Adrenal gland (tissue), 12 donors: ENCODE results near the gene CDK10. TPM values are rescaled to one million over a fixed set of nuclear protein-coding genes. Genes with fewer than 3 reads are reported as not detected.
"Not testable (repeated sequence)": the region's sequence is repeated elsewhere in the genome, so short reads cannot be mapped to it uniquely, and the experiment has no call there.

Experiments used
- DNase-seq, 7 donors: peaks; one replicate each; pipeline ENCODE4 v3.0.0-alpha.2; 2019 to 2020
- H3K27ac ChIP-seq, 5 donors: fragments of 200-600 bp; sonication (generic) in 4 of 5; 1 replicate in 3 of 5; 2 replicates in 2 of 5; pipeline versions ENCODE4 v1.5.1 to v1.8.0; 2016 to 2020; ENCODE audit warnings: mild to moderate bottlenecking in 1 of 5
- H3K27me3 ChIP-seq: fragments of 200-600 bp; 2 replicates; pipeline ENCODE4 v1.8.0; 2021
- H3K36me3 ChIP-seq, 2 donors: fragments of 200-600 bp; replicated peaks in 1 of 2; 1 replicate in 1 of 2; 2 replicates in 1 of 2; pipeline versions ENCODE4 v1.5.1 to v1.8.0; 2018 to 2022
- H3K4me1 ChIP-seq, 2 donors: fragments of 200-600 bp; replicated peaks in 1 of 2; 1 replicate in 1 of 2; 2 replicates in 1 of 2; pipeline versions ENCODE4 v1.5.1 to v1.8.0; 2018 to 2021
- H3K4me3 ChIP-seq, 4 donors: fragments of 200-600 bp; sonication (generic) in 3 of 4; one replicate each; pipeline ENCODE4 v1.5.1; 2016 to 2018
- H3K9me3 ChIP-seq, 3 donors: fragments of 200-600 bp; sonication (generic) in 1 of 3; replicated peaks in 1 of 3; 1 replicate in 2 of 3; 2 replicates in 1 of 3; pipeline versions ENCODE4 v1.5.1 to v1.8.0; 2016 to 2021
- POLR2A ChIP-seq, 2 donors: fragments of 450-650 bp; IDR thresholded peaks; one replicate each; pipeline ENCODE4 v1.6.1; 2017; ENCODE audit warnings: antibody characterized with exemption in 2 of 2, mild to moderate bottlenecking in 2 of 2, moderate library complexity in 1 of 2
- WGBS, 4 donors: extraction: QIAGEN DNeasy Blood & Tissue Kit in 2 of 4; methylation state at CpG; one replicate each; pipeline versions ENCODE4 v1.1.5 to v1.1.7; 2013 to 2017; 5-methylcytosine and 5-hydroxymethylcytosine counted together
- intact Hi-C, 2 donors: fragments of 100-400 bp; cut with DNase I; formaldehyde crosslinking; loops; one replicate each; pipeline versions ENCODE4 v1.14.1 to v1.15.0; 2022 to 2023
- polyA plus RNA-seq, 3 donors: library from polyadenylated mRNA; stranded (reverse); fragments of 200-250 nt in 2 of 3; fragments of 350-450 nt in 1 of 3; fragmentation: Illumina TruSeq in 1 of 3; extraction: RNeasy Lipid Tissue Mini Kit (QIAGEN cat#74804) in 1 of 3; gene quantifications; one replicate each; pipeline ENCODE4 v1.2.3, GENCODE V29; 2013 to 2014
- total RNA-seq, 9 donors: library from RNA; depleted of rRNA in 4 of 9; stranded (reverse); fragments of >200 nt in 4 of 9; fragments of 120-200 nt in 1 of 9; fragmentation: NEBNext Ultra II Directional in 1 of 9; extraction: Animal tissue kit (Norgen Biotek cat#: 25700) in 1 of 9; gene quantifications; one replicate each; pipeline versions ENCODE4 v1.1.0 to v1.2.4, GENCODE V29; 2013 to 2023
- TF ChIP-seq, protein P1 (sequence below), 6 experiments: fragments of 450-650 bp in 4 of 6; fragments of 200-600 bp in 2 of 6; sonication (generic) in 1 of 6; IDR thresholded peaks; 1 replicate in 5 of 6; 2 replicates in 1 of 6; pipeline versions ENCODE4 v1.5.1 to v1.8.0; 2016 to 2021; ENCODE audit warnings: antibody characterized with exemption in 6 of 6, mild to moderate bottlenecking in 2 of 6, moderate library complexity in 1 of 6
- donor health status: healthy with polysubstance abuse.
- donor health status: Bipolar disorder and iron deficiency.
- donor health status: DM: yes; HTN: yes; CAD: no.
- donor health status: DM: no; HTN: no; CAD: no.
- donor health status: DM: no; HTN: no; CAD: no.
- donor health status: DM: yes; HTN: yes; CAD: no.

CDK10 gene
- total and polyA plus RNA-seq, 12 donors = 29.5 to 289 (median 64.5) TPM

DNA sequence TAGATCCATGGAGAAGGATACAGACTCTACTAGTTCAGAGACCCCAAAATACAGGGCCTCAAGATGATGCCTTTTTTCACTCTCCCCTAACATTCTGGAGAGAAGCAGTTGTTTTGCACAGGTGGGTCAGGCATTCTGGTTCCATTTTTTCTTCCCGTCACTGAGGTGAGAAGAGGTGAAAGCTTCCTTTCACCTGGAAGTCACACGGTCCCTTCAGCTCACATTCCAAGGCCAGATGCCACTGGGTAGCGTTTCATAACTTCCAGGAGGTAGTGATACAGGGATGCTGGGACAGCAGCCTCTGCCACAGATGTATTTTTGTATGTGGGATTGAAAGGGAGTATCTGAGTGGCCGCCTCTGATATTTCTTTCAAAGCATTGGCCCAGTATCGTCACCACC lies 1.9 kb downstream of the CDK10 start:
- Histone ChIP-seq H3K4me1 (peaks cover 8 to 10% of the 10 kb centered on the region in 2 donors), H3K36me3 (peaks cover 0 to 37% of the 10 kb centered on the region in 2 donors), H3K9me3 (no peaks in the 10 kb centered on the region), H3K27ac (no peak overlapping the region), H3K4me3 (no peak overlapping the region), H3K27me3 (no peaks in the 10 kb centered on the region)
- DNase-seq = no peak
- no peak for TF ChIP-seq POLR2A (IDR thresholded peaks at IDR 0.05)
- TF ChIP-seq, protein P1, sequence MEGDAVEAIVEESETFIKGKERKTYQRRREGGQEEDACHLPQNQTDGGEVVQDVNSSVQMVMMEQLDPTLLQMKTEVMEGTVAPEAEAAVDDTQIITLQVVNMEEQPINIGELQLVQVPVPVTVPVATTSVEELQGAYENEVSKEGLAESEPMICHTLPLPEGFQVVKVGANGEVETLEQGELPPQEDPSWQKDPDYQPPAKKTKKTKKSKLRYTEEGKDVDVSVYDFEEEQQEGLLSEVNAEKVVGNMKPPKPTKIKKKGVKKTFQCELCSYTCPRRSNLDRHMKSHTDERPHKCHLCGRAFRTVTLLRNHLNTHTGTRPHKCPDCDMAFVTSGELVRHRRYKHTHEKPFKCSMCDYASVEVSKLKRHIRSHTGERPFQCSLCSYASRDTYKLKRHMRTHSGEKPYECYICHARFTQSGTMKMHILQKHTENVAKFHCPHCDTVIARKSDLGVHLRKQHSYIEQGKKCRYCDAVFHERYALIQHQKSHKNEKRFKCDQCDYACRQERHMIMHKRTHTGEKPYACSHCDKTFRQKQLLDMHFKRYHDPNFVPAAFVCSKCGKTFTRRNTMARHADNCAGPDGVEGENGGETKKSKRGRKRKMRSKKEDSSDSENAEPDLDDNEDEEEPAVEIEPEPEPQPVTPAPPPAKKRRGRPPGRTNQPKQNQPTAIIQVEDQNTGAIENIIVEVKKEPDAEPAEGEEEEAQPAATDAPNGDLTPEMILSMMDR (IDR thresholded peaks at IDR 0.05) = no peak
- intact Hi-C loops = no loop called here
- WGBS, 4 donors = 86 to 96% (median 88%) methylated on average over 5 of the region's 5 CpGs

DNA sequence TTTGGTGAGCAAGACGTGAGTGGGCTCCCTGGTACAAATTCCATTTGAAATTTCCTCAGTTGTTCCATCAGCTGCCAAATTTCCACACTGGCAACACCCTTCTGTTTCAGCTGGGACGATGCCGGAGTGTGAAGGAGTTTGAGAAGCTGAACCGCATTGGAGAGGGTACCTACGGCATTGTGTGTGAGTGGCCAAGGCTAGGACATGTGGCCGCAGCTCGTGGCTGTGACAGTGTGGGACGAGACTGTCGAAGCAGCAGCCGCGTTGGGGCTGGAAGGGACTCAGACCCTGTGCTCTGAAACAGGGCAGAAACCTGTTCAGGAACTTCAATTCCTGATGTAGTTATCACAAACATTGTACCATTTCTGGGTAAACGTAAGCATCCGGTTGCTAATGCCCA lies 2.7 kb downstream of the CDK10 start:
- peaks cover 0 to 44% of the 10 kb centered on the region in 2 donors for H3K36me3 ChIP-seq
- intact Hi-C loops = no loop called here
- no peak for TF ChIP-seq POLR2A (IDR thresholded peaks at IDR 0.05)
- TF ChIP-seq, protein P1 (IDR thresholded peaks at IDR 0.05) = no peak
- no peak overlapping the region for H3K27ac ChIP-seq
- no peaks in the 10 kb centered on the region for H3K9me3 ChIP-seq
- no peak overlapping the region for H3K4me3 ChIP-seq
- no peaks in the 10 kb centered on the region for H3K27me3 ChIP-seq
- DNase-seq = no peak
- WGBS, 4 donors = 92 to 97% (median 93%) methylated on average over 11 to 13 of the region's 13 CpGs
- peaks cover 8 to 10% of the 10 kb centered on the region in 2 donors for H3K4me1 ChIP-seq

DNA sequence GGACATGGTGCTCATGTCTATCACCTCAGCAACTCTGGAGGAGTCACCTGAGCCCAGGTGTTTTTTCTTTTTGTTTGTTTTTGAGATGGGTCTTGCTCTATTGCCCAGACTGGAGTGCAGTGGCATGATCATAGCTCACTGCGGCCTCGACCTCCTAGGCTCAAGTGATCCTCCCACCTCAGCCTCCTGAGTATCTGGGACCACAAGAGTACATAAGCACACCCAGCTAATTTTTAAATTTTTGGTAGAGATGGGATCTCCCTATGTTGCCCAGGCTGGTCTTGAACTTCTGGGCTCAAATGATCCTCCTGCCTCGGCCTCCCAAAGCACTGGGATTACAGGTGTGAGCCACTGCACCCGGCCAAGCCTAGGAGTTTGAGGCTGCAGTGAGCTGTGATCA lies 3.1 kb downstream of the CDK10 start:
- H3K4me3 ChIP-seq, H3K9me3 ChIP-seq, DNase-seq, H3K4me1 ChIP-seq, H3K27me3 ChIP-seq, H3K27ac ChIP-seq, intact Hi-C loops: not testable (repeated sequence)
- 78 to 92% (median 90%) methylated on average over 4 of the region's 4 CpGs for WGBS, 4 donors
- peaks cover 0 to 49% of the 10 kb centered on the region in 2 donors for H3K36me3 ChIP-seq

DNA sequence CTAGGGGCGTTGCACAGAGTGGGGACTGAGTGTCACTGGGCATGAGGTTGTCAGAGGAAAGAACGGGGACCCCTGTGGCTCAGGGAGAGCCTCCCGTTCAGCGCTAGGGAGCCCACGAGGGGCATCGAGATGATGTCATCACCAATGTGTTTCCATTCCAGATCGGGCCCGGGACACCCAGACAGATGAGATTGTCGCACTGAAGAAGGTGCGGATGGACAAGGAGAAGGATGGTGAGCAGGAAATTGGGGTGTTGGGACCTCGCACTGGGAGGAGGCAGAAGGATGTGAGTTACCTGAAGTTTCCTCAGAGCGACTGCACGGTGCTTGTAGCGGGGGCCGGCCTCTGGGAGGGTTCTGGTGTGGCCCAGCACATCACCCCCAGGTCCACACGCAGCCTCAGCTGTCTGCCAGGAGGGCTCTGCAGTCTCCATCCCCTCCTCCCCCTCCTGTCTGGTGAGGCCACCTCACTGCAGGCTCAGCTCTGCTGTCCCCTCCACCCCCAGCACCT lies 4.0 kb downstream of the CDK10 start:
- Histone ChIP-seq H3K27me3 (no peaks in the 10 kb centered on the region), H3K9me3 (no peaks in the 10 kb centered on the region), H3K4me1 (peaks cover 8 to 10% of the 10 kb centered on the region in 2 donors), H3K4me3 (no peak overlapping the region), H3K36me3 (peaks cover 0 to 54% of the 10 kb centered on the region in 2 donors), H3K27ac (no peak overlapping the region)
- TF ChIP-seq, protein P1 (IDR thresholded peaks at IDR 0.05) = no peak
- no peak for TF ChIP-seq POLR2A (IDR thresholded peaks at IDR 0.05)
- DNase-seq = no peak
- 88 to 95% (median 93%) methylated on average over 14 to 16 of the region's 16 CpGs for WGBS, 4 donors
- intact Hi-C loops = no loop called here
